ENCODE measurements around the gene GPC6. TPM values are rescaled to one million over a fixed set of nuclear protein-coding genes. Genes with fewer than 3 reads are reported as not detected.

Gene GPC6
- total RNA-seq, 2 experiments from 2014 or later: not detected

GRCh38 chr13:94408314-94409036 is 1181.9 kb downstream of the GPC6 start:
- no peak overlapping the region for H3K27ac ChIP-seq (ENCODE audit: low read depth, low read length, poor library complexity, severe bottlenecking)
- H2AFZ ChIP-seq (ENCODE audit: low read length): no peak overlapping the region
- H3K9me2 ChIP-seq (ENCODE audit: insufficient read depth, low read length): no peaks in the 10 kb centered on the region
- H3K4me1 ChIP-seq (ENCODE audit: insufficient read depth, low read length, poor library complexity, severe bottlenecking): no peaks in the 10 kb centered on the region
- POLR2A ChIA-PET: interaction anchor here (0.6 to 0.8 kb wide), 2 partner anchors 10 to 508 kb away, joined by 3 read pairs; no protein-coding TSS in a partner anchor
- CTCF ChIA-PET (ENCODE audit: unreplicated experiment): no interaction called here
- intact Hi-C loops (cut with micrococcal nuclease; ENCODE audit: unreplicated experiment): no loop called here
- TF ChIP-seq EZH2phosphoT487 (IDR thresholded peaks at IDR 0.05; ENCODE audit: borderline replicate concordance, low read depth, low read length): no peak
- no peak for TF ChIP-seq CTCF (conservative IDR thresholded peaks at IDR 0.05; ENCODE audit: low read length)
- H3K79me2 ChIP-seq (ENCODE audit: insufficient read depth, low read depth, low read length): no peaks in the 10 kb centered on the region
- no peaks in the 10 kb centered on the region for H4K20me1 ChIP-seq (ENCODE audit: insufficient read depth, low read length)
- DNase-seq (ENCODE audit: low spot score): no peak
- BruUV-seq (replicated peaks): no TSS peak
- no peak overlapping the region for H3K4me2 ChIP-seq (ENCODE audit: low read length)
- no peak overlapping the region for H3K4me3 ChIP-seq (ENCODE audit: low read depth, low read length, poor library complexity, severe bottlenecking)
- H3K36me3 ChIP-seq (ENCODE audit: insufficient read depth, low read length): no peaks in the 10 kb centered on the region
- H3K9me3 ChIP-seq (ENCODE audit: low read length): no peaks in the 10 kb centered on the region

GRCh38 chr13:94411747-94412146 is 1185.1 kb downstream of the GPC6 start:
- H3K4me1 ChIP-seq (ENCODE audit: insufficient read depth, low read length, poor library complexity, severe bottlenecking): no peaks in the 10 kb centered on the region
- H3K27ac ChIP-seq (ENCODE audit: low read depth, low read length, poor library complexity, severe bottlenecking): no peak overlapping the region
- no peaks in the 10 kb centered on the region for H3K9me3 ChIP-seq (ENCODE audit: low read length)
- H3K4me2 ChIP-seq (ENCODE audit: low read length): no peak overlapping the region
- no TSS peak for BruUV-seq (replicated peaks)
- ChIA-PET POLR2A (interaction anchor here (1.1 kb wide), 1 partner anchor 16 kb away, joined by 3 read pairs; no protein-coding TSS in a partner anchor), CTCF (ENCODE audit: unreplicated experiment) (no interaction called here)
- no peaks in the 10 kb centered on the region for H3K79me2 ChIP-seq (ENCODE audit: insufficient read depth, low read depth, low read length)
- DNase-seq (ENCODE audit: low spot score): no peak
- no peak overlapping the region for H2AFZ ChIP-seq (ENCODE audit: low read length)
- no peaks in the 10 kb centered on the region for H3K9me2 ChIP-seq (ENCODE audit: insufficient read depth, low read length)
- H3K4me3 ChIP-seq (ENCODE audit: low read depth, low read length, poor library complexity, severe bottlenecking): no peak overlapping the region
- no peaks in the 10 kb centered on the region for H4K20me1 ChIP-seq (ENCODE audit: insufficient read depth, low read length)
- no peaks in the 10 kb centered on the region for H3K36me3 ChIP-seq (ENCODE audit: insufficient read depth, low read length)
- intact Hi-C loops (cut with micrococcal nuclease; ENCODE audit: unreplicated experiment): no loop called here
- TF ChIP-seq CTCF (conservative IDR thresholded peaks at IDR 0.05; ENCODE audit: low read length) (no peak), EZH2phosphoT487 (IDR thresholded peaks at IDR 0.05; ENCODE audit: borderline replicate concordance, low read depth, low read length) (no peak)

- Histone ChIP-seq H3K9me3 (ENCODE audit: low read length) (no peaks in the 10 kb centered on the region), H3K27ac (ENCODE audit: low read depth, low read length, poor library complexity, severe bottlenecking) (no peak overlapping the region), H2AFZ (ENCODE audit: low read length) (no peak overlapping the region), H3K4me2 (ENCODE audit: low read length) (no peak overlapping the region), H4K20me1 (ENCODE audit: insufficient read depth, low read length) (no peaks in the 10 kb centered on the region), H3K36me3 (ENCODE audit: insufficient read depth, low read length) (no peaks in the 10 kb centered on the region), H3K4me3 (ENCODE audit: low read depth, low read length, poor library complexity, severe bottlenecking) (no peak overlapping the region), H3K9me2 (ENCODE audit: insufficient read depth, low read length) (no peaks in the 10 kb centered on the region), H3K4me1 (ENCODE audit: insufficient read depth, low read length, poor library complexity, severe bottlenecking) (no peaks in the 10 kb centered on the region), H3K79me2 (ENCODE audit: insufficient read depth, low read depth, low read length) (no peaks in the 10 kb centered on the region)
- intact Hi-C loops (cut with micrococcal nuclease; ENCODE audit: unreplicated experiment): no loop called here
- POLR2A ChIA-PET: no interaction called here
- TF ChIP-seq EZH2phosphoT487 (IDR thresholded peaks at IDR 0.05; ENCODE audit: borderline replicate concordance, low read depth, low read length) (no peak), CTCF (conservative IDR thresholded peaks at IDR 0.05; ENCODE audit: low read length) (no peak)
- CTCF ChIA-PET (ENCODE audit: unreplicated experiment): no interaction called here
- no TSS peak for BruUV-seq (replicated peaks)
- no peak for DNase-seq (ENCODE audit: low spot score)
These were observed 1186.4 kb downstream of the GPC6 start for GRCh38 chr13:94412870-94413597.

Data from OCI-LY7 (cell line).